Hepatocyte (in vitro differentiated cells): ENCODE measurements around the gene OVAAL.

Experiments
- CTCF ChIP-seq: fragments of 200-600 bp; sonication (generic); IDR thresholded peaks from 2 replicates; pipeline ENCODE4 v1.5.1; 2016; ENCODE audit warnings: antibody characterized with exemption, mild to moderate bottlenecking; ENCODE audit not compliant: poor library complexity
- EZH2 ChIP-seq: fragments of 200-600 bp; sonication (generic); IDR thresholded peaks from 2 replicates; pipeline ENCODE4 v1.6.1; 2016; ENCODE audit warnings: antibody characterized with exemption, mild to moderate bottlenecking, borderline replicate concordance

- no peak for TF ChIP-seq CTCF
- no peak for TF ChIP-seq EZH2
These were observed 24.6 kb upstream of the OVAAL start for GRCh38 chr1:180534214-180534613.
